ENCODE measurements around the gene MYO3B.

Gene MYO3B

GRCh38 chr2:170568511-170568910, 390.6 kb downstream of the MYO3B start:
- no peaks in the 10 kb centered on the region for H3K9me3 ChIP-seq (replicated peaks; ENCODE audit: insufficient read depth, low read length)
- H3K27me3 ChIP-seq (replicated peaks; ENCODE audit: insufficient read depth, low read length): no peaks in the 10 kb centered on the region
- H3K36me3 ChIP-seq (replicated peaks; ENCODE audit: insufficient read depth, low read length): no peaks in the 10 kb centered on the region
- no peaks in the 10 kb centered on the region for H3K4me1 ChIP-seq (ENCODE audit: low read length)
- H3K4me3 ChIP-seq (ENCODE audit: low read length): no peak overlapping the region
- H4K20me1 ChIP-seq (ENCODE audit: insufficient read depth, low read length): no peaks in the 10 kb centered on the region
- DNase-seq: no peak
- H3K79me2 ChIP-seq (ENCODE audit: low read length): no peaks in the 10 kb centered on the region
- H3K9ac ChIP-seq (ENCODE audit: low read length): no peak overlapping the region
- no peak overlapping the region for H2AFZ ChIP-seq (ENCODE audit: low read length)
- H3K4me2 ChIP-seq (ENCODE audit: low read depth, low read length): no peak overlapping the region
- no peak for TF ChIP-seq EZH2 (optimal IDR thresholded peaks at IDR 0.05; ENCODE audit: low read depth, low read length)
- no peak for TF ChIP-seq EZH2phosphoT487 (IDR thresholded peaks at IDR 0.05; ENCODE audit: low read length)
- TF ChIP-seq CTCF (IDR thresholded peaks at IDR 0.05; ENCODE audit: low read length): no peak
- no peak overlapping the region for H3K27ac ChIP-seq (ENCODE audit: low read length)
- H3K9me2 ChIP-seq (replicated peaks; ENCODE audit: insufficient read depth, low read length): no peaks in the 10 kb centered on the region
- no peaks in the 10 kb centered on the region for H3F3A ChIP-seq (ENCODE audit: insufficient read depth, low read length)

- Histone ChIP-seq H3K4me1 (ENCODE audit: low read length) (no peaks in the 10 kb centered on the region), H3K27me3 (replicated peaks; ENCODE audit: insufficient read depth, low read length) (no peaks in the 10 kb centered on the region), H3K4me3 (ENCODE audit: low read length) (no peak overlapping the region), H3K4me2 (ENCODE audit: low read depth, low read length) (no peak overlapping the region), H3F3A (ENCODE audit: insufficient read depth, low read length) (no peaks in the 10 kb centered on the region), H3K36me3 (replicated peaks; ENCODE audit: insufficient read depth, low read length) (no peaks in the 10 kb centered on the region), H3K9me3 (replicated peaks; ENCODE audit: insufficient read depth, low read length) (no peaks in the 10 kb centered on the region), H3K9me2 (replicated peaks; ENCODE audit: insufficient read depth, low read length) (no peaks in the 10 kb centered on the region), H3K27ac (ENCODE audit: low read length) (no peak overlapping the region), H3K79me2 (ENCODE audit: low read length) (no peaks in the 10 kb centered on the region), H4K20me1 (ENCODE audit: insufficient read depth, low read length) (no peaks in the 10 kb centered on the region), H2AFZ (ENCODE audit: low read length) (no peak overlapping the region), H3K9ac (ENCODE audit: low read length) (no peak overlapping the region)
- no peak for DNase-seq
- no peak for TF ChIP-seq EZH2 (optimal IDR thresholded peaks at IDR 0.05; ENCODE audit: low read depth, low read length)
- TF ChIP-seq EZH2phosphoT487 (IDR thresholded peaks at IDR 0.05; ENCODE audit: low read length): no peak
- TF ChIP-seq CTCF (IDR thresholded peaks at IDR 0.05; ENCODE audit: low read length): no peak
Observed at GRCh38 chr2:170571612-170572011, 393.7 kb downstream of the MYO3B start.

GRCh38 chr2:170573671-170574070, 395.7 kb downstream of the MYO3B start:
- Histone ChIP-seq H3K36me3 (replicated peaks; ENCODE audit: insufficient read depth, low read length) (no peaks in the 10 kb centered on the region), H3K27ac (ENCODE audit: low read length) (no peak overlapping the region), H3K9me3 (replicated peaks; ENCODE audit: insufficient read depth, low read length) (no peaks in the 10 kb centered on the region), H3K9me2 (replicated peaks; ENCODE audit: insufficient read depth, low read length) (no peaks in the 10 kb centered on the region), H3K79me2 (ENCODE audit: low read length) (no peaks in the 10 kb centered on the region), H3K27me3 (replicated peaks; ENCODE audit: insufficient read depth, low read length) (no peaks in the 10 kb centered on the region), H3K4me2 (ENCODE audit: low read depth, low read length) (no peak overlapping the region), H4K20me1 (ENCODE audit: insufficient read depth, low read length) (no peaks in the 10 kb centered on the region), H3F3A (ENCODE audit: insufficient read depth, low read length) (no peaks in the 10 kb centered on the region), H3K4me3 (ENCODE audit: low read length) (no peak overlapping the region), H3K9ac (ENCODE audit: low read length) (no peak overlapping the region), H2AFZ (ENCODE audit: low read length) (no peak overlapping the region), H3K4me1 (ENCODE audit: low read length) (no peaks in the 10 kb centered on the region)
- no peak for DNase-seq
- TF ChIP-seq EZH2phosphoT487 (IDR thresholded peaks at IDR 0.05; ENCODE audit: low read length) (no peak), EZH2 (optimal IDR thresholded peaks at IDR 0.05; ENCODE audit: low read depth, low read length) (no peak), CTCF (IDR thresholded peaks at IDR 0.05; ENCODE audit: low read length) (no peak)
